Head of caudate nucleus (tissue), 42 donors: ENCODE results near the gene INHBB.

ENCODE experiments used
- DNase-seq, 42 donors: peaks; one replicate each; pipeline versions ENCODE4 v3.0.0 to v3.0.0-alpha.2; 2020 to 2021; ENCODE audit warnings: mixed read lengths in 7 of 42
- intact Hi-C: fragments of 100-400 bp; cut with DNase I; formaldehyde crosslinking; loops from one replicate; pipeline ENCODE4 v1.15.0; 2022

INHBB gene

GRCh38 chr2:120368086-120368485 lies 22.1 kb downstream of the INHBB start:
- no peak for DNase-seq
- intact Hi-C loops = no loop called here

DNA sequence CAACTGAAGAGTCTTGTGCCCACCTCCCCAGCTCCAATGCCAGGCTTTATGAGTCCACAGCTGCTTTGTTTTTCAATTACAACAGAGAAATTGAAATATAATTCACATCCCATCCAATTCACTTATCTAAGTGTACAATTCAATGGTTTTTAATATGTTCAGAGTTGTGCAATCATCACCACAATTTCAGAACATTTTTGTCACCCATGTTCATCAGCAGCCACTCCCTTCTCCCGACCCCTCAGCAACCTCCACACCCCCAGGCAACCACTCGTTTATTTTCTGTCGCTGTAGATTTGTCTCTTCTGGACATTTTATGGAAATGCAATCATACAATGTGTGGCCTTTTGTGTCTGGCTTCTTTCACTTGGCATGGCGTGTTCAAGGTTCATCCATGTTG lies 23.3 kb downstream of the INHBB start:
- intact Hi-C loops = no loop called here
- no peak for DNase-seq

DNA sequence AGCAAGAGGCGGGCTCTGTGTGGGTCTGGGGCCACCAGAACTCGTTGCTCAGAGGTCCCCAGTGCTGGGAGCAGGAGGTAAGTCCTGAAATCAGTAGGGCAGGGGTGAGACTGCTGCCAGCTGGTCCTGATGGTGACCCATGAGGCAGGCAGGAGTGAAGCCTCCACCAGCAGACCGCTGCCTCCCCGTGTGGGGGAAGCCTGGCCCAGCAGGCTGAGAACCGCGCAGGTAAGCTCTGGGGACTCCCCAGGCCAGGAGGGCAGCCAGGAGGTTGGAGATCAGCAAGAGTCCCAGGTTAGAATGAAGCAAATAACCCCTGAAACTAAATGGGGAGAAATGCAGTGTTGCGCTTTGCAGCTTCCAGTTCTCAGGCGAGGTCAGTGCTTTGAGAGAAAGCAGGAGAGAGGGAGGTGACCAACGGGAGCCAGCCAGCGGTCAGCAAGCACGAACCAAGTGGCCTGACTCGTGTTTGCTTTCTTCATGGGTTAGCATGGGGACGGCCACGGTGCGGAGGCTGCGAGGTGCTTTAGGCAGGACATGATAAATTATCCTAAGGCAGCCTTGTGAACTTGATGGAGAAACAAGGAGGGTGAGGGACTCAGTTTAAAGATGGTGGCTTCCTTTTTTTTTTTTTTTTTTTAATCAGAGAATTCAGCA lies 26.2 kb downstream of the INHBB start:
- intact Hi-C loops = no loop called here
- no peak for DNase-seq

- intact Hi-C loops = no loop called here
- no peak for DNase-seq
These were observed 26.9 kb downstream of the INHBB start for GRCh38 chr2:120372816-120373215.

GRCh38 chr2:120373424-120373823 lies 27.5 kb downstream of the INHBB start:
- DNase-seq = no peak
- intact Hi-C loops = no loop called here

- no peak for DNase-seq
- intact Hi-C loops = no loop called here
These were observed 28.9 kb downstream of the INHBB start for GRCh38 chr2:120374821-120375220.

GRCh38 chr2:120375251-120376020 lies 29.5 kb downstream of the INHBB start:
- DNase-seq = no peak
- intact Hi-C loops = no loop called here

DNA sequence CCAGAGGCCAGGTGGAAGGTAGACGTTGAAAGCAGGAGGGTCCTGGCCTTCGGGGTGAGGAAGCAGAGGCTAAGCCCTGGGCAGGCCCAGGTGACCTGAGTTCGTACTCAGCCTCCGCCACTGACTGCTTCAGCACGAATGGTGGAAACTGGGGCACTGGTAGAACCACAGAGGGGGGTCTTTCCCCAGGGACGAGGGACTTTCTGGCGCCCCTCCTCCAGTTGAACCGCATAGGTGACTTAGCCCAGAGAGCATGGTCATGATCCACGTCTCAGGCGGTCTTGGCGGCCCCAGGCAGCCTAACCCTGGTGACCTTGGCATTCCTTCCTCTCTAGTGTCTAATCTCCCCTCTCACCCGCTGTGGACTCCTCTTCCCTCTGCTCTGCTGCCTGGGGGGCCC lies 30.2 kb downstream of the INHBB start:
- no peak for DNase-seq
- intact Hi-C loops = no loop called here

GRCh38 chr2:120376679-120377640 lies 31.0 kb downstream of the INHBB start:
- DNase-seq = no peak
- intact Hi-C loops = no loop called here

- DNase-seq = no peak
- intact Hi-C loops = no loop called here
These were observed 32.7 kb downstream of the INHBB start for GRCh38 chr2:120378605-120379004.

- DNase-seq = no peak
- intact Hi-C loops = no loop called here
These were observed 34.3 kb downstream of the INHBB start for GRCh38 chr2:120379916-120380893.

GRCh38 chr2:120381192-120381591 lies 35.3 kb downstream of the INHBB start:
- intact Hi-C loops = no loop called here

GRCh38 chr2:120381661-120382060 lies 35.7 kb downstream of the INHBB start:
- DNase-seq = no peak

More at GRCh38 chr2:120381192-120381591, 35.3 kb downstream of the INHBB start:
- DNase-seq = no peak

GRCh38 chr2:120382541-120383144 lies 36.7 kb downstream of the INHBB start:
- no peak for DNase-seq
- intact Hi-C loops = no loop called here

More at GRCh38 chr2:120381661-120382060, 35.7 kb downstream of the INHBB start:
- intact Hi-C loops = no loop called here

DNA sequence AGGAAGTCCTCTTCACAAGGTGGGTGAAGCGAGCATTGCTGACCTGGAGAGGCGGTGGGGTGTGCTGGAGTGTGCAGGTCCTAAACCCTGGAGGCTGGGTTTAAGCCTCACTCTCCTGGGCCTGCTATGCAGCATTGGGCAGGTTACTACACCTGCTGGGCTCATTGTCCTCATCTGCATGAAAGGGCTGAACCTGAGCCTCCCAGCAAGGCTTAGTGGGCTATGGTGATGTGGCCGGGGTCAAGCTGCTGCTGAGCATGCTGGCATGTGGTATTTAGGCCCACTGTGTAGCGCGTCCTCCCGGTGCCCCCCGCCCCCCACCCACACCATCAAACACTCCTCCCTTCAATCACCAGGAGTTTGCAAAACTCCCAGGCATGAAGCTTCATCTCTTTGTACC lies 37.3 kb downstream of the INHBB start:
- DNase-seq = no peak
- intact Hi-C loops = no loop called here

DNA sequence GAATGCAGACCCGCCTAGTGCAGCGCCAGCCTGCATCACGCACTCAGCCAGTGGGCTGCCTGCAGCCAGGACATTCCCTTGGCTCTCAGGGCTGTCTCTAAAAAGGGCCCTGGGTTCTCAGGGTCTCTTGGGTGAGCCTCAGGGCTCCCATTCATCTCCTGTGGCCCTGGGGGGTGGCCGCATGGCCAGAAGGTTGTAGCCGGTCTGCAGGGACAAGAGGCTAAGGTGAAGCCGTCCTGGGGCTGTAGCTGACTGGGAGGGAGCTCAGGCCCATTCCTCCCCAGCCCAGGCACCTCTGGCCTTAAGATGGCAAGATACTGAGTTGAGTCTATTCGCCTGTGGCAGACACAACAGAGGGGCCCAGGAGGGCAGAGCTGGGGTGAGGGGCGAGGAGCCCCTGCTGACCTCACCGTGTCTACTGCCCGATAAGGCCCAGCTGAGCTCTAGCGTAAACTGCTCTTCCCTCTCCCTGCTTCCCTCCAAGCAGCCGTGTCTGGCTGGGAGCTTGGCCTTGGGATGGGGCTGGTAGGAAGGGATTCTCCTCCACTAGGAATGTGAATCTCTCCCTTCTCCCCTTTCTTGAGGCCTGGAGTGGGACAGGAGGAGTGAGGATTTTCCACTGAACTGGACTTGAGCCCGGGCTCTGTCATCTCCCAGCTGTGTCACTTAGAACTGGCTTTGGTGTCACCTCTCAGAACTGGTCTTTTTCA lies 37.9 kb downstream of the INHBB start:
- no peak for DNase-seq
- intact Hi-C loops = no loop called here
